Spleen (tissue), 11 donors: ENCODE data around the gene HS2ST1. TPM values are rescaled to one million over a fixed set of nuclear protein-coding genes. Genes with fewer than 3 reads are reported as not detected.

ENCODE experiments used
- DNase-seq: peaks from one replicate; pipeline ENCODE4 v3.0.0-alpha.2; 2020
- H3K27ac ChIP-seq, 8 donors: fragments of 200-600 bp; sonication (generic) in 7 of 8; 1 replicate in 4 of 8; 2 replicates in 4 of 8; pipeline versions ENCODE4 v1.5.0 to v1.8.0; 2016 to 2021; ENCODE audit warnings: inconsistent platforms in 4 of 8, mild to moderate bottlenecking in 4 of 8, moderate library complexity in 1 of 8
- H3K27me3 ChIP-seq, 7 donors: fragments of 200-600 bp; sonication (generic) in 6 of 7; replicated peaks in 1 of 7; 1 replicate in 4 of 7; 2 replicates in 3 of 7; pipeline versions ENCODE4 v1.5.0 to v1.8.0; 2016 to 2021; ENCODE audit warnings: inconsistent platforms in 3 of 7, mild to moderate bottlenecking in 1 of 7
- H3K36me3 ChIP-seq, 6 donors: fragments of 200-600 bp; sonication (generic) in 5 of 6; 1 replicate in 4 of 6; 2 replicates in 2 of 6; pipeline versions ENCODE4 v1.5.0 to v1.8.0; 2016 to 2021; ENCODE audit warnings: inconsistent platforms in 2 of 6
- H3K4me1 ChIP-seq, 6 donors: fragments of 200-600 bp; sonication (generic) in 5 of 6; 1 replicate in 3 of 6; 2 replicates in 3 of 6; pipeline versions ENCODE4 v1.5.0 to v1.8.0; 2016 to 2021; ENCODE audit warnings: inconsistent platforms in 3 of 6
- H3K4me3 ChIP-seq, 8 donors: fragments of 200-600 bp; sonication (generic) in 7 of 8; 1 replicate in 4 of 8; 2 replicates in 4 of 8; pipeline versions ENCODE4 v1.5.0 to v1.8.0; 2016 to 2021; ENCODE audit warnings: inconsistent platforms in 4 of 8, mild to moderate bottlenecking in 4 of 8, moderate library complexity in 2 of 8
- H3K9me3 ChIP-seq, 8 donors: fragments of 200-600 bp; sonication (generic) in 7 of 8; 1 replicate in 4 of 8; 2 replicates in 4 of 8; pipeline versions ENCODE4 v1.5.0 to v1.8.0; 2016 to 2021; ENCODE audit warnings: inconsistent platforms in 4 of 8
- POLR2A ChIP-seq, 3 donors: fragments of 450-650 bp; IDR thresholded peaks; one replicate each; pipeline ENCODE4 v1.5.1; 2017; ENCODE audit warnings: antibody characterized with exemption in 3 of 3, mild to moderate bottlenecking in 1 of 3
- POLR2AphosphoS5 ChIP-seq, 3 donors: sonication (generic); formaldehyde crosslinking; IDR thresholded peaks; one replicate each; pipeline ENCODE4 v1.5.1; 2017; ENCODE audit warnings: antibody characterized with exemption in 3 of 3
- WGBS, 5 donors: extraction: QIAGEN DNeasy Blood & Tissue Kit in 3 of 5; methylation state at CpG; one replicate each; pipeline versions ENCODE4 v1.1.5 to v1.1.7; 2013 to 2018; 5-methylcytosine and 5-hydroxymethylcytosine counted together
- intact Hi-C: fragments of 100-400 bp; cut with DNase I; formaldehyde crosslinking; loops from one replicate; pipeline ENCODE4 v1.15.0; 2023; ENCODE audit warnings: low total_unique reads
- polyA plus RNA-seq, 3 donors: library from polyadenylated mRNA; stranded (reverse); fragments of 200-250 nt; gene quantifications; one replicate each; pipeline ENCODE4 v1.2.1, GENCODE V29; 2013
- total RNA-seq, 7 donors: library from RNA; depleted of rRNA in 3 of 7; stranded (reverse); fragments of >200 nt in 3 of 7; fragmentation: NEBNext Ultra II Directional in 4 of 7; extraction: Animal tissue kit (Norgen Biotek cat#: 25700) in 4 of 7; gene quantifications; one replicate each; pipeline versions ENCODE4 v1.1.0 to v1.2.1, GENCODE V29; 2016 to 2021
- TF ChIP-seq, protein P1 (sequence below), 11 experiments: fragments of 200-600 bp in 7 of 11; fragments of 450-650 bp in 4 of 11; sonication (generic) in 4 of 11; IDR thresholded peaks in 8 of 11; conservative IDR thresholded peaks in 3 of 11; 1 replicate in 7 of 11; 2 replicates in 4 of 11; pipeline versions ENCODE4 v1.4.0 to v1.8.0; 2016 to 2021; ENCODE audit warnings: antibody characterized with exemption in 11 of 11, inconsistent platforms in 4 of 11, mild to moderate bottlenecking in 1 of 11
- donor health status: healthy with polysubstance abuse.
- donor health status: DM: no; HTN: no; CAD: no; lungs with moderate emphysema.
- donor health status: DM: no; HTN: no; CAD: no.
- donor health status: Bipolar disorder and iron deficiency.
- donor health status: healthy.
- donor health status: DM: no; HTN: no; CAD: no.
- donor health status: DM: yes; HTN: yes; CAD: no.

HS2ST1 gene
- total and polyA plus RNA-seq, 10 donors = 4.6 to 32.9 (median 22.3) TPM

DNA sequence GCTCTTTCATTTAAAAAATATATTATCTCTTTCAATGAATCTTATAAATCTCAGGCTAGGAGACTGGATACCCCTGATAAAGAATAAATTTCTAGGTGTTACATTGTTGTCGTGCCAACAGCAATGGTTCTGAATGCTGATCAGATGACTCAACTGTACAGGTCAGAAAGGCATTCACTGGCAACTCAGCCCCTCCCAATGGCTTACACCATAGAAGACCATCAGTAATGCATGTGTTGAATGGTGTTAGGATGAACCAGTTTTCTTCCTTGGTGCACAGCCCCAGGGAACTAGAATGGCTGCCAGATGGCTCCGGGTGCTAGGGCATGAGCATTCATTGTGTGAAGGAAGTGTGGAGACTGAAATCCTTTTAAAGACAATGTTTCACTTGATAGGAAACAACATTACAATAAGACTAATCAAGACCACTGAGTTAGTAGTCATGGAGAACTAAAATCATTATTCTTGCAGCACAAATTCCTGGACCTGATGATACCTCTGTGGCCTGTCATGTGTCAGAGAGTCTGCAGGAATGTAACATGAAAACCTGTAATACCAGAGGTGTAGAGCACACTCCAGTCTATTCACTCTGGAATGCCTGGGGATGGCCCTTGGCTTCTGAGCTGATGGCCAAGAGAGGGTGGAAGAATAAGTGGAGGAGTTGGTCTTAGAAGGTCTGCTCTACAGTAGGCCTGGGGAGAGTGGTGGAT lies 226.6 kb downstream of the HS2ST1 start:
- Histone ChIP-seq H3K9me3 (no peaks in the 10 kb centered on the region), H3K4me3 (no peak overlapping the region), H3K27ac (no peak overlapping the region), H3K36me3 (no peaks in the 10 kb centered on the region), H3K4me1 (no peaks in the 10 kb centered on the region), H3K27me3 (no peaks in the 10 kb centered on the region)
- TF ChIP-seq POLR2A (IDR thresholded peaks at IDR 0.05) (no peak), POLR2AphosphoS5 (IDR thresholded peaks at IDR 0.05) (no peak)
- TF ChIP-seq, protein P1, sequence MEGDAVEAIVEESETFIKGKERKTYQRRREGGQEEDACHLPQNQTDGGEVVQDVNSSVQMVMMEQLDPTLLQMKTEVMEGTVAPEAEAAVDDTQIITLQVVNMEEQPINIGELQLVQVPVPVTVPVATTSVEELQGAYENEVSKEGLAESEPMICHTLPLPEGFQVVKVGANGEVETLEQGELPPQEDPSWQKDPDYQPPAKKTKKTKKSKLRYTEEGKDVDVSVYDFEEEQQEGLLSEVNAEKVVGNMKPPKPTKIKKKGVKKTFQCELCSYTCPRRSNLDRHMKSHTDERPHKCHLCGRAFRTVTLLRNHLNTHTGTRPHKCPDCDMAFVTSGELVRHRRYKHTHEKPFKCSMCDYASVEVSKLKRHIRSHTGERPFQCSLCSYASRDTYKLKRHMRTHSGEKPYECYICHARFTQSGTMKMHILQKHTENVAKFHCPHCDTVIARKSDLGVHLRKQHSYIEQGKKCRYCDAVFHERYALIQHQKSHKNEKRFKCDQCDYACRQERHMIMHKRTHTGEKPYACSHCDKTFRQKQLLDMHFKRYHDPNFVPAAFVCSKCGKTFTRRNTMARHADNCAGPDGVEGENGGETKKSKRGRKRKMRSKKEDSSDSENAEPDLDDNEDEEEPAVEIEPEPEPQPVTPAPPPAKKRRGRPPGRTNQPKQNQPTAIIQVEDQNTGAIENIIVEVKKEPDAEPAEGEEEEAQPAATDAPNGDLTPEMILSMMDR (IDR thresholded peaks at IDR 0.05 in 8 of 11, conservative IDR thresholded peaks at IDR 0.05 in 3 of 11) = no peak
- 76 to 98% (median 94%) methylated on average over 2 of the region's 2 CpGs for WGBS, 5 donors
- intact Hi-C loops = no loop called here
- DNase-seq = no peak

DNA sequence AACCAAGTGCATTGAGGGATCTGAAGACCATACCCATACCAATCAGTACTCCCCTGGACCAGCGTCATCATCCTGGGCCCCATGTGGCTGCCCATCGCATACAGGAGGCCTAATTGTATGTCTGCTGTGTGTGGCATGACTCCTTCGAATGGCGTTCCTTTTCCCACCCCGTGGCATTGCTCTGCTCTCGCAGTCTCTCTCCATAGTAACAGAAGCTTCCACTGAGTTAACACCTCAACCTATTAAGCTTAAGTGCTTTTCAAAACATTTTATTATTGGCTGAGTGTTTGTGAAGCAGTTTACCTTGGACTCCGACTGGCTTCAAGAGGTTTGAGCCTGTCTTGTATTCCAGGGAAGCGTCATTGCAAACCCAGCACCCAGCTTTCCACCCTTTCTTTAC lies 227.1 kb downstream of the HS2ST1 start:
- no peak for TF ChIP-seq POLR2A (IDR thresholded peaks at IDR 0.05)
- no peak for TF ChIP-seq POLR2AphosphoS5 (IDR thresholded peaks at IDR 0.05)
- TF ChIP-seq, protein P1 (IDR thresholded peaks at IDR 0.05 in 8 of 11, conservative IDR thresholded peaks at IDR 0.05 in 3 of 11) = no peak
- Histone ChIP-seq H3K36me3 (no peaks in the 10 kb centered on the region), H3K27me3 (no peaks in the 10 kb centered on the region), H3K4me1 (no peaks in the 10 kb centered on the region), H3K4me3 (no peak overlapping the region), H3K27ac (no peak overlapping the region), H3K9me3 (no peaks in the 10 kb centered on the region)
- WGBS, 5 donors = 90 to 99% (median 94%) methylated on average over 8 of the region's 8 CpGs
- intact Hi-C loops = no loop called here
- DNase-seq = no peak

DNA sequence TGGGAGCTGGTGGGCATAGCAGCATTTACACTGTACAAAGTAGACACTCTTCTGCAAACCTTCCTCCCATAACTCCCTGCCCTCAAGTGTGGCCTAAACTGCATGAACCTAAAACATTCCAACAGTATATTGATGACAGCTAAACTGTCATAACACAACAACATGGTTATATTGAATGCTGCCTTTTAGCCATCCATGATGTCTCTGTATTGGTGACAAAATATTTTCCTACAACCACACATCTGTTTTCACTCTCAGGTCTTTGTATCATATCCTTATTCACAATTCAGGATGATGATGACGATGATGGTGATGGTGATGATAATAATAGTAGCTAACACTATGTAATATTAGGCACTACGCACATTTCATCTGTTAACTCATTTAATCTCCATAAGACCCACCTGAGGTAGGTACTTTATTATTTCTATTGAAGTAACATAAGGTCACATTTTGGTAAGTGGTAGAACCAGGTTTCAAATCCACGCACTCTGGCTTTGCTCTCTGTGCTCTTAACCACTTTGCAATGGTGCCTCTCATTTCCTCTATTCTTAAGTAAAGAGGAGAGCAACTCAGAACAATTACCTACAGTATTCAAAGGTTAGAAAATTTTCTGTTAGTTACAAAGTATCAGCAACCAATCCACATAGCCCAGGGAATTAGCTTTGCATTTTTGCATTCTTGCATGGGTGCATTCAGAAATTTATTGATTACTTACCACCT lies 229.1 kb downstream of the HS2ST1 start:
- Histone ChIP-seq H3K27ac (no peak overlapping the region), H3K9me3 (no peaks in the 10 kb centered on the region), H3K4me1 (peaks cover 0 to 2% (median 0%) of the 10 kb centered on the region in 6 donors), H3K4me3 (no peak overlapping the region), H3K27me3 (peaks cover 0 to 2% (median 0%) of the 10 kb centered on the region in 7 donors), H3K36me3 (no peaks in the 10 kb centered on the region)
- no peak for DNase-seq
- TF ChIP-seq, protein P1 (IDR thresholded peaks at IDR 0.05 in 8 of 11, conservative IDR thresholded peaks at IDR 0.05 in 3 of 11) = no peak
- TF ChIP-seq POLR2A (IDR thresholded peaks at IDR 0.05) = no peak
- no peak for TF ChIP-seq POLR2AphosphoS5 (IDR thresholded peaks at IDR 0.05)
- intact Hi-C loops = no loop called here
- 88 to 93% (median 92%) methylated on average over 3 of the region's 3 CpGs for WGBS, 5 donors

GRCh38 chr1:87144316-87144895 lies 230.0 kb downstream of the HS2ST1 start:
- Histone ChIP-seq H3K4me3 (no peak overlapping the region), H3K36me3 (no peaks in the 10 kb centered on the region), H3K9me3 (no peaks in the 10 kb centered on the region), H3K4me1 (peaks cover 0 to 7% (median 2%) of the 10 kb centered on the region in 6 donors), H3K27ac (no peak overlapping the region), H3K27me3 (peaks cover 0 to 10% (median 0%) of the 10 kb centered on the region in 7 donors)
- intact Hi-C loops = no loop called here
- 56 to 91% (median 70%) methylated on average over 8 of the region's 8 CpGs for WGBS, 5 donors
- TF ChIP-seq POLR2A (IDR thresholded peaks at IDR 0.05) (no peak), POLR2AphosphoS5 (IDR thresholded peaks at IDR 0.05) (no peak)
- TF ChIP-seq, protein P1 (IDR thresholded peaks at IDR 0.05 in 8 of 11, conservative IDR thresholded peaks at IDR 0.05 in 3 of 11) = no peak
- DNase-seq = no peak
